ENCODE data around the gene APOC3.
A peak's percentile ranks its signal among the peaks of the same experiment; 100 is the strongest.
"Not testable (repeated sequence)": the region's sequence is repeated elsewhere in the genome, so short reads cannot be mapped to it uniquely, and the experiment has no call there.

Gene APOC3

GRCh38 chr11:116829525-116830183, at the start of gene APOC3:
Gene APOC3, plus strand, starts transcription at chr11:116829907. Its CDS starts 676 bp downstream, at chr11:116830583.
- no peak for DNase-seq

- no peak for DNase-seq
Measured at GRCh38 chr11:116782728-116783127, 47.0 kb upstream of the APOC3 start.

- no peak for DNase-seq
Measured at GRCh38 chr11:116786326-116786725, 43.4 kb upstream of the APOC3 start.

DNA sequence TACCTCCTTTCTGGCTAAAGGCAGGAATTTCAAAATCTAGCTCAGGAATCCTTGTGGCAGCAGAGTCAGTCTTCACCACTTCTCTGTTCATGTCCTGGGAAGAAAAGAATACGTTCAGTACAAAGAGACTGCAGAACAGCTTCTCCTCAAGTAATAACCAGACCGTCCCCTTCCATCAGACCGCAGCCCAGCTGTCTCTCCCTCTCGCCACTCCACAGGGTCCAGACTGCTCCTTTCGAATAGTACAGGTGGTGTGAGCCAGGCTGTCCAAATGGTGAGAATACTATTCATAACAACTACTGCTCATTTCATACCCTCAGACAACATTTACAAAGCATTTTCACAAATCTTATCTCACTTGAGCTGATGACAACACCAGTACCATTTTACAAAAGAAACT, 42.7 kb upstream of the APOC3 start:
- no peak for DNase-seq

- DNase-seq = no peak
Measured at GRCh38 chr11:116787436-116787785, 42.3 kb upstream of the APOC3 start.

DNA sequence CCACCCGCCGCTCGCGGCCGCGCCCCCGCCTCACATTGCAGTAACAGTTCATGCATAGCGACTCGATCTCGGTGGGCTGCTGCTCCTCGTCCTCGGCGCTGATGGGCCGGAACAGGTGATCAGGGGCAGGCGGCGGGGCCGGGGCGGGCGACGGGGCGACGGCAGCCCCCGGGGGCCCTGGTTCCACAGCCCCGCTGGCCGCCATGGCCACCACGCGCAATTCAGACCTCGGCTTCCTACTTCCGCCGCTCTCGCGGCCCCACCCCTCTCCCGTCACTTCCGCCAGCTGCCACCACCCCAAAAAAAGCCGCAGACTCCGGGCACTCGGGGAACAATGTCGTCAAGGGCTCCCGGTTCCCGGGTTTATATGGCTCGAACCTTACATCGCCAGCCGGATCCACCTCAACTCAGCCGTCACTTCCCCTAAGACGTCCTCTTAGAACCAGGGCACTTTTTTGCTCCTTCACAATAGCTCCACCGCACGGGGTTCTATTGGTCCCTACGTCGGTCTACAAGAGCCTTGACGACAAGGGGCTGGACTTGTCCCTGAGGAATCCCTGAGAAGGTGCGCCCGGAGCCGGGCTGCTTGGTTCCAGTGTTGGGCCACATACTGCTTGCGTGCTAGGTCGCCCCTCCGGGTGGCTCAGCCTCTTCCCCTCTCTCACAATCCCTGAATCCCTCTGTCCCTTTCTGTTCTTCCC, 41.8 kb upstream of the APOC3 start, which contains the start of gene ZPR1:
Gene ZPR1 (minus strand): TSS at position 238 of the 701 bp plus-strand sequence. CDS start 33 bp downstream, at position 205.
- DNase-seq = peak; percentile 82

- no peak for DNase-seq
Measured at GRCh38 chr11:116788534-116788933, 41.2 kb upstream of the APOC3 start.

GRCh38 chr11:116788975-116789374, 40.7 kb upstream of the APOC3 start:
- no peak for DNase-seq

DNA sequence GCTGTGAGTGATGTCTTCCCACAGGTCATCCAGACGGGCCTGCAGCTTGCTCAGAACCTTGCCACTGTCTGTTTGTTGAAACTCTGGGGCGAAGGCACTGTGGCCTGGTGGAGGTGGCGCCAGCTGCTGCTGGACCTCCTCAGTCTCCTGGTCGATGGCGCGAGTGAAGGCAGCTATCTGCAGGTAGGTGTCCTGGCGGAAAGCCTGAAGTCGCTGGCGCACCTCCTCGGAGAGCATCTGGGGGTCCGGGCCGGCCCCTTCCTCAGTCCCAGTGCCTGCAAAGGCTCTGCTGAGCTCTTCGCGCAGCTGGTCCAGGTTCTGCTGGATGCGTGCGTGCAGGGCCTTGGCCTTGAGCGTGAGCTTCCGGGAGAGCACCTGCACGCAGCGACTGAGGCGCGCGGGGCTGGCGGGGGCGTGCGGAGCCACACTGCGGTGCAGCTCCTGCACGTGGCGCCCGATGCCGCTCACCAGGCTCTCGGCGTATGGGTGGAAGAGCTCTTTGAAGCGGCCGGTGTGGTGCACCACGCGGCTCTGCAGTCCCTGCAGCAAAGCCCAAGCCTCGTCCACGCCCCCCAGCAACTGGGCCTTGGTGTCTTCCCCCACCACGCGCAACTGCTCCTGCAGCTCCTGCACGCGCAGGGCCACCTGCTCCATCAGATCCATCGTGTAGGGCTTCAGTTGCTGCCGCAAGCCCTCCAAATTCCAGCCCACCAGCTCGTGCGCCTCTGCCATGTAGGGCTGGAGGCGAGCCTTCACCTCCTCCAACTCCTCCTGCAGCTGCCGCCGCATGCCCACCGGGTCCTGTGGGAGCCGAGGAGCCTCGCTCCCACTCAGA, 39.3 kb upstream of the APOC3 start:
- no peak for DNase-seq

GRCh38 chr11:116791002-116791812, 38.5 kb upstream of the APOC3 start:
- peak; percentile 76 for DNase-seq

- no peak for DNase-seq
Measured at GRCh38 chr11:116791813-116792143, 37.9 kb upstream of the APOC3 start, which contains the start of gene APOA5. Gene APOA5, minus strand, starts transcription at chr11:116791879. Its CDS starts 19 bp downstream, at chr11:116791860.

- no peak for DNase-seq
Measured at GRCh38 chr11:116792144-116792868, 37.4 kb upstream of the APOC3 start.

DNA sequence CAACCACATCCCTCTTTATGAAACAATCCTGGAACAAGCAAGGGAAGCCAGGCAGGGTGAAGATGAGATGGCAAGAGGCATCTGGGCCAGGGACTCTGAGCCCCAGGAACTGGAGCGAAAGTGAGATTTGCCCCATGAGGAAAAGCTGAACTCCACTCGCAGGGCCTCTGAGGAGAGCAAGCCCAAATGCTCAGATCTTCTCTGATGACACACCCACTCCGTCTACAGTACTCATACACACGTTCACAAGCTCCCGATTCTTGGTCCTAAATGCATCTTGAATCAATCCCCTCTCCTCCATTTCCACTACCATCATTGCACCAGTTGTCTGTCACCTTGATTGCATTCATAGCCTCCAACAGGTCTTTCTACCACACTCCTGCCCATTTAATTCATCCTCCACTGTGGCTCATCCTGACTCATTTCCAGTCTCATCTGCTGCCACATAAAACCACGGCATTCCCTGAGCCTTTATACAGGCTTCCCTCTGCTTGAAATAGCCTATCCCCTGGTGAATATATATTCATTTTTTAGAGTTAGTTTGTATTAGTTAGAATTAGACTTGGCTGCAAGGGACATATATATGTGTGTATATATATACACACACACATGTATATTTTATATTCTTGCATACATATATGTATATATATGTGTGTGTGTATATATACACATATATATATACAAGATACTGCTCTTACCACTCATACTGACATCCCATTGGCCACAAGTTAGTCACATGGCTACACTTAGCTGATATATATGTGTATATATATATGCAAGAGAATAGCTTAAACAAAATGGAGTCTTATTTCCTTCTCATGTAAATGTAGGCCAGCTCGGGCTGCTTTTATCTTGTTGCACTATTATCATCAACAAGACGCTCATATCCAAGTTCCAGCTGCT, 36.6 kb upstream of the APOC3 start:
- DNase-seq = no peak

DNA sequence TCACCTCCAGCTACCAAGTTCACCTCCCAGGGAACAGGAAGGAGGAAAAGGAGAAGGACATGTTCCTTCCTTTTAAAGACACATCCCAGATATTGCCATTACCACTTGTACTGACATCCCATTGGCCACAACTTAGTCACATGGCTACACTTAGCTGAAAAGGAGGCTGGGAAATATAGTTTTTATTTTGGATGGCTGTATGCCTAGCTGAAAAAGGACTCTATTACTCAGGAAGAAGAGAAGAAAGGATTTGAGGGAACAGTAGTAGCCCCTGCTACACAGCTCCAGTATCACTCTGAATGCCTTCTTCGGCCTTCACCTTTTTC, 36.0 kb upstream of the APOC3 start:
- no peak for DNase-seq

DNA sequence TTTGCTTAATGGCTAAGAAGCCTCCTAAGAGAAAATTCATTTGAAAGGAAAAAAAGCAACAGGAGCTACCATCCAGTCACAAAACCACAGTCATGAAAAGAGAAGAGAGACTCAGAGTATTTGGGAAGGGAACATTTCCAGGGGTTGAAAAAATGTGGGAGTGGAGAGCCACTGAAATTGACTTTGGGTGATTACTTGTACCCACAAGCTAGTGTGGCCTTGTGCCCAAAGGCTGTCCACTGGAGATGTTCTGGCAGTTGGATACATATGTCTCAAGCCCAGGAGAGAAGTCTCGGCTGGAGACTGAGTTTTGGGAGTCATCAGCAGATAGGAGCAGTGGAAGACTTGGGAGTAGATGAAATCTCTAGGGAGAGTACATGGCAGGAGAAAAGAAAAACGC, 34.9 kb upstream of the APOC3 start:
- no peak for DNase-seq

GRCh38 chr11:116796548-116796947, 33.2 kb upstream of the APOC3 start:
- no peak for DNase-seq

- DNase-seq = no peak
Measured at GRCh38 chr11:116797816-116798215, 31.9 kb upstream of the APOC3 start.

DNA sequence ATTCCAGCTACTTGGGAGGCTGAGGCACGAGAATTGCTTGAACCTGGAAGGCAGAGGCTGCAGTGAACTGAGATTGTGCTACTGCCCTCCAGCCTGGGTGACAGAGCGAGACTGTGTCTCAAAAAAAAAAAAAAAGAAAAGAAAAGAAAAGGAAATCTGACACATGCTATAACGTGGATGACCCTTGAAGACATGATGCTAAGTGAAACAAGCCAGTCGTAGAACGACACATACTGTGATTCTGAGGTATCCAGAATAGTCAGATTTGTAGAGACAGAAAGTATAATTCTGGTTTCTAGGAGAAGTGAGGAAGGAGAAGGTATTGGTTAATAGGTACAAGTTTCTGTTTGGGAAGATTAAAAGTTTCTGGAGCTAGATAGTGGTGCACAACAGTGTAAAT, 31.3 kb upstream of the APOC3 start:
- DNase-seq = no peak

DNA sequence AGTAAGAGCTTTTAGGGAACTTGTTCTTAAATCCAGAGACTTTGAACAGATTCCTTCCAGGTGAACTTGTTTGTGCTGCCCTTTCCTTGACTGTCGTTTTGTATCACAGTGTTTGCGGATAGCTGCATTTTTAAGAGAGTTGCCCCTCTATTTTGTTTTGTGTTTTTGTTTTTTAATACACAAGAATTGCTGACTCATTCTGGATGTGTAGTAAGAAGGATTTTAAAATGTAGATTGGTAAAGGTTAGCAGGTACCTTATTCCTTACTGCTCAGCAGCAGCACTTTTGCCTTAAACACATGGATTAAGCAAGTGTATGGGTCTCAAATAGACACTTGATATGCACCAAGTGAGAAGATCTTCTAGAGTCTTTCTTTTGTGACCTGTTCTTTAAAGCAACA, 29.1 kb upstream of the APOC3 start:
- no peak for DNase-seq

GRCh38 chr11:116801662-116802061, 28.0 kb upstream of the APOC3 start:
- DNase-seq = not testable (repeated sequence)

GRCh38 chr11:116804001-116804400, 25.7 kb upstream of the APOC3 start:
- DNase-seq = no peak
